Effector memory CD4-positive, alpha-beta T cell (primary cell): ENCODE results near the gene PI3.
"Not testable (repeated sequence)": the region's sequence is repeated elsewhere in the genome, so short reads cannot be mapped to it uniquely, and the experiment has no call there.

Experiments used
- DNase-seq, 3 donors: peaks; one replicate each; pipeline ENCODE4 v3.0.0-alpha.2; 2020
- H3K27ac ChIP-seq: 2 replicates; pipeline ENCODE4 v1.7.0; 2013; ENCODE audit warnings: mild to moderate bottlenecking, low read length, moderate library complexity; ENCODE audit not compliant: insufficient read depth, poor library complexity, severe bottlenecking
- H3K27me3 ChIP-seq: replicated peaks from 2 replicates; pipeline ENCODE4 v1.7.0; 2013; ENCODE audit warnings: mild to moderate bottlenecking, low read length; ENCODE audit not compliant: insufficient read depth, control insufficient read depth, poor library complexity, severe bottlenecking
- H3K36me3 ChIP-seq: 2 replicates; pipeline ENCODE4 v1.7.0; 2013; ENCODE audit warnings: mild to moderate bottlenecking, low read length, moderate library complexity; ENCODE audit not compliant: control insufficient read depth, insufficient read depth
- H3K4me1 ChIP-seq: 2 replicates; pipeline ENCODE4 v1.7.0; 2013; ENCODE audit warnings: low read length, mild to moderate bottlenecking; ENCODE audit not compliant: control insufficient read depth, insufficient read depth, poor library complexity, severe bottlenecking
- H3K4me3 ChIP-seq: 2 replicates; pipeline ENCODE4 v1.7.0; 2013; ENCODE audit warnings: low read length, low read depth, mild to moderate bottlenecking; ENCODE audit not compliant: insufficient read depth, poor library complexity, severe bottlenecking
- H3K9me3 ChIP-seq: 2 replicates; pipeline ENCODE4 v1.7.0; 2013; ENCODE audit warnings: mild to moderate bottlenecking, low read length, moderate library complexity; ENCODE audit not compliant: control insufficient read depth

PI3 gene

GRCh38 chr20:45153752-45154151 lies 20.9 kb upstream of the PI3 start:
- Histone ChIP-seq H3K4me1 (no peaks in the 10 kb centered on the region), H3K27me3 (no peaks in the 10 kb centered on the region), H3K27ac (no peak overlapping the region), H3K9me3 (no peaks in the 10 kb centered on the region), H3K4me3 (no peak overlapping the region), H3K36me3 (no peaks in the 10 kb centered on the region)
- DNase-seq, result no peak

- Histone ChIP-seq H3K9me3 (no peaks in the 10 kb centered on the region), H3K4me3 (no peak overlapping the region), H3K27me3 (no peaks in the 10 kb centered on the region), H3K27ac (no peak overlapping the region), H3K4me1 (no peaks in the 10 kb centered on the region), H3K36me3 (no peaks in the 10 kb centered on the region)
- DNase-seq, result no peak
These were observed 20.5 kb upstream of the PI3 start for GRCh38 chr20:45154183-45154582.

- H3K27me3 ChIP-seq, H3K4me3 ChIP-seq, H3K27ac ChIP-seq, H3K9me3 ChIP-seq, H3K36me3 ChIP-seq, H3K4me1 ChIP-seq, DNase-seq: not testable (repeated sequence)
These were observed 19.9 kb upstream of the PI3 start for GRCh38 chr20:45154794-45155193.

- Histone ChIP-seq H3K27me3 (no peaks in the 10 kb centered on the region), H3K4me3 (no peak overlapping the region), H3K9me3 (no peaks in the 10 kb centered on the region), H3K36me3 (no peaks in the 10 kb centered on the region), H3K4me1 (no peaks in the 10 kb centered on the region), H3K27ac (no peak overlapping the region)
- no peak for DNase-seq
These were observed 18.0 kb upstream of the PI3 start for GRCh38 chr20:45156713-45157112.

- no peak for DNase-seq
- H3K4me1 ChIP-seq, result no peaks in the 10 kb centered on the region
- no peak overlapping the region for H3K27ac ChIP-seq
- no peaks in the 10 kb centered on the region for H3K9me3 ChIP-seq
- no peaks in the 10 kb centered on the region for H3K36me3 ChIP-seq
- H3K4me3 ChIP-seq, result no peak overlapping the region
- peaks cover 3% of the 10 kb centered on the region for H3K27me3 ChIP-seq
These were observed 16.7 kb upstream of the PI3 start for GRCh38 chr20:45157962-45158361.

- Histone ChIP-seq H3K27ac (no peak overlapping the region), H3K4me3 (no peak overlapping the region)
These were observed 11.5 kb upstream of the PI3 start for GRCh38 chr20:45163083-45163803.

GRCh38 chr20:45164906-45165305 lies 9.8 kb upstream of the PI3 start:
- H3K9me3 ChIP-seq, result no peaks in the 10 kb centered on the region
- no peaks in the 10 kb centered on the region for H3K36me3 ChIP-seq
- no peaks in the 10 kb centered on the region for H3K4me1 ChIP-seq
- no peak for DNase-seq
- no peak overlapping the region for H3K4me3 ChIP-seq
- H3K27me3 ChIP-seq, result peaks cover 5% of the 10 kb centered on the region
- H3K27ac ChIP-seq, result no peak overlapping the region

More at GRCh38 chr20:45163083-45163803, 11.5 kb upstream of the PI3 start:
- Histone ChIP-seq H3K36me3 (no peaks in the 10 kb centered on the region), H3K4me1 (no peaks in the 10 kb centered on the region), H3K27me3 (peaks cover 5% of the 10 kb centered on the region), H3K9me3 (no peaks in the 10 kb centered on the region)
- no peak for DNase-seq

GRCh38 chr20:45173522-45173921 lies 1.2 kb upstream of the PI3 start:
- Histone ChIP-seq H3K27me3 (no peaks in the 10 kb centered on the region), H3K4me1 (no peaks in the 10 kb centered on the region), H3K27ac (no peak overlapping the region), H3K36me3 (no peaks in the 10 kb centered on the region), H3K9me3 (no peaks in the 10 kb centered on the region), H3K4me3 (no peak overlapping the region)
- no peak for DNase-seq

GRCh38 chr20:45176526-45177267 lies 2.0 kb downstream of the PI3 start:
- no peak overlapping the region for H3K27ac ChIP-seq
- H3K9me3 ChIP-seq, result no peaks in the 10 kb centered on the region
- no peak overlapping the region for H3K4me3 ChIP-seq
- no peaks in the 10 kb centered on the region for H3K27me3 ChIP-seq
- DNase-seq, result no peak
- H3K36me3 ChIP-seq, result no peaks in the 10 kb centered on the region
- H3K4me1 ChIP-seq, result no peaks in the 10 kb centered on the region

GRCh38 chr20:45179166-45179565 lies 4.5 kb downstream of the PI3 start:
- no peaks in the 10 kb centered on the region for H3K9me3 ChIP-seq
- H3K4me3 ChIP-seq, result no peak overlapping the region
- H3K27ac ChIP-seq, result no peak overlapping the region
- H3K4me1 ChIP-seq, result no peaks in the 10 kb centered on the region
- H3K27me3 ChIP-seq, result no peaks in the 10 kb centered on the region
- DNase-seq, result no peak
- H3K36me3 ChIP-seq, result no peaks in the 10 kb centered on the region
